Osteocyte (in vitro differentiated cells): ENCODE data around the gene SIDT1. TPM values are rescaled to one million over a fixed set of nuclear protein-coding genes. Genes with fewer than 3 reads are reported as not detected.

Experiments
- DNase-seq: peaks from one replicate; pipeline ENCODE4 v3.0.0; 2021; ENCODE audit warnings: mixed read lengths; ENCODE audit not compliant: unreplicated experiment; ENCODE audit errors: extremely low spot score
- H3K27ac Mint-ChIP-seq: one replicate; pipeline ENCODE4 v1.8.0; 2021; ENCODE audit warnings: mild to moderate bottlenecking, mixed read lengths; ENCODE audit not compliant: unreplicated experiment
- H3K27me3 Mint-ChIP-seq: one replicate; pipeline ENCODE4 v1.8.0; 2021; ENCODE audit warnings: mixed read lengths; ENCODE audit not compliant: unreplicated experiment
- H3K36me3 Mint-ChIP-seq: one replicate; pipeline ENCODE4 v1.8.0; 2021; ENCODE audit warnings: mixed read lengths; ENCODE audit not compliant: unreplicated experiment
- H3K4me1 Mint-ChIP-seq: one replicate; pipeline ENCODE4 v1.8.0; 2021; ENCODE audit warnings: mixed read lengths; ENCODE audit not compliant: unreplicated experiment
- H3K4me3 Mint-ChIP-seq: one replicate; pipeline ENCODE4 v1.8.0; 2021; ENCODE audit warnings: mild to moderate bottlenecking, moderate library complexity, mixed read lengths; ENCODE audit not compliant: unreplicated experiment
- H3K9me3 Mint-ChIP-seq: one replicate; pipeline ENCODE4 v1.8.0; 2021; ENCODE audit warnings: mixed read lengths; ENCODE audit not compliant: unreplicated experiment
- CTCF ChIP-seq: fragments of 200-600 bp; sonication (generic); IDR thresholded peaks from 2 replicates; pipeline ENCODE4 v1.5.0; 2021; ENCODE audit warnings: antibody characterized with exemption, mild to moderate bottlenecking, moderate library complexity
- long read RNA-seq: library from polyadenylated mRNA; unstranded; transcript quantifications from one replicate; pipeline ENCODE4 v2.0.0, GENCODE V29; 2021
- total RNA-seq: library from RNA; stranded (reverse); gene quantifications from 2 replicates; pipeline ENCODE4 v1.2.1, GENCODE V29; 2021

SIDT1 gene
- not detected in 2 replicates for total RNA-seq
- long read RNA-seq, partial matches to known transcripts, result 0 of 1 reads
- long read RNA-seq, other reads (novel, unspliced or antisense), result 0 of 1 reads

DNA sequence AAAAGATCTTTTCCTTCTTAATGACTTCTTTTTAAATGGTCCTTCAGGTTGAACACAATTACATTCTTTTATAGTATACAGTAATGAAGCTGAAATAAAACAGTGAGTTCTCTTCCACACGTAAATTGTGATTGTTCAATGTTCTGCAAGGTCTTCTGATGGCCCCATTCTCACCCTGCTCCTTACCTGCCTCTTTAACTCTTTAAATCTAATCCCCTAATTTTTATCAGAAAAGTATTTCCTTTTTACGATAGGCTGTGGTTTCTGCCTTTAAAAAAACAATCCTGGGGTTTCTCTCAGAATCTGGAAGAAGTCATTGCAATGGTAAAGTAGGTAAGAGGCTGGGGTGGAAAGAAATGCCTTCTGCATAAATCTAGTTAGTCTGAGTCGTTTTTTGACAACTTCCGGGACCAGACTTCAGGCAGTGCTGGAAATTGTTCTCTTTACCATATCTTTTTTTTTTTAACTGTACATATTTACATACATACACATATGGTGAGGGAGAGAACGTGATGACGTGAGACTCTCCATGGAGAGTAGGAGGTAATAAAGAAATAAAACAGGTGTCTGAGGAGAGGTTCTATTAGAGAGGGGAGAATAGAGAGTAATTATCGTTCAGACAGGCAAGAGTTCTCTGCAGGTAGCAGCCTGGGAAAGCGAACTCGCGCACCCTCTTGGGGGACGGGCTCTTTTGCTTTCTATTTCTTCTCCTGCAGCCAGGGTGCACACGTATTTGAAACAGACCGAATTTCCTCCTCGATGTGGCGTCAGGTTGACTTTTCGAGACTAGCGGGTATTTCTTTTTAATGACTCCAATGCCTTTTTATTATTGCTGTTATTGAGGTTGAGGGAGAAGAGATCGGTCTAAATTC, at the start of gene SIDT1:
Gene SIDT1, plus strand, starts transcription at position 730 of the 872 bp plus-strand sequence. CDS start 467 bp downstream, outside the sequence.
- peak within 1 kb of the TSS; percentile 81 for H3K4me3 Mint-ChIP-seq
- peak; percentile 12 for TF ChIP-seq CTCF
- peaks cover 79% of the 10 kb centered on the region for H3K27me3 Mint-ChIP-seq
- DNase-seq, result no peak
- H3K27ac Mint-ChIP-seq, result no peak within 1 kb of the TSS
- H3K4me1 Mint-ChIP-seq, result peaks cover 18% of the 10 kb centered on the region
- no peaks in the 10 kb centered on the region for H3K9me3 Mint-ChIP-seq
- H3K36me3 Mint-ChIP-seq, result no peaks in the 10 kb centered on the region

GRCh38 chr3:113485161-113485609, 47.2 kb upstream of the SIDT1 start:
- Mint-ChIP-seq H3K4me3 (no peak overlapping the region), H3K9me3 (peaks cover 22% of the 10 kb centered on the region), H3K4me1 (no peaks in the 10 kb centered on the region), H3K36me3 (peaks cover 16% of the 10 kb centered on the region), H3K27ac (no peak overlapping the region), H3K27me3 (no peaks in the 10 kb centered on the region)
- no peak for DNase-seq
- no peak for TF ChIP-seq CTCF

DNA sequence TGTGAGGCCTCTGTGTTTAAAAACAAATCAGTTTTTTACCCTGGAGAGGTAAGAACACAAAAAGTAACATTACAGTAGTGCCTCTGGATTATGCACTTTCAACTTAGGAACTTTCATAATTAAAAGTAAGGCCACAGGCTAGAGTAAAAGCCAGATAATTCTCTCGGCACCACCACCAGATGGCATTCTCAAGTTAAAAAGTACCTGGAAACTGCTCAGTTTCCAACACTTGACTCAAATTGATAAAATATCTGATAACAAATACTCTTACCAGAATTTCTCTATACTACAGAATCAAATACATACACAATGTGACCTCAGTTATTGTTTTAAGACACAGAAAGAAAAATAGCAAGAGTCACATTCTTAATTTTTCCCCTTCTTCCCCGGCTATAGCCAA, 37.3 kb upstream of the SIDT1 start:
- Mint-ChIP-seq H3K9me3 (no peaks in the 10 kb centered on the region), H3K4me1 (peaks cover 7% of the 10 kb centered on the region), H3K4me3 (no peak overlapping the region), H3K36me3 (peaks cover 10% of the 10 kb centered on the region), H3K27ac (no peak overlapping the region), H3K27me3 (no peaks in the 10 kb centered on the region)
- TF ChIP-seq CTCF, result peak; percentile 65
- DNase-seq, result no peak

GRCh38 chr3:113496924-113497323, 35.4 kb upstream of the SIDT1 start:
- TF ChIP-seq CTCF, result no peak
- Mint-ChIP-seq H3K27me3 (no peaks in the 10 kb centered on the region), H3K4me1 (peaks cover 7% of the 10 kb centered on the region), H3K27ac (no peak overlapping the region), H3K9me3 (no peaks in the 10 kb centered on the region), H3K4me3 (no peak overlapping the region), H3K36me3 (peaks cover 4% of the 10 kb centered on the region)
- no peak for DNase-seq

GRCh38 chr3:113498221-113499005, 33.9 kb upstream of the SIDT1 start:
- H3K9me3 Mint-ChIP-seq, result no peaks in the 10 kb centered on the region
- no peaks in the 10 kb centered on the region for H3K27me3 Mint-ChIP-seq
- no peak overlapping the region for H3K4me3 Mint-ChIP-seq
- DNase-seq, result no peak
- TF ChIP-seq CTCF, result no peak
- H3K27ac Mint-ChIP-seq, result peak overlapping the region; percentile 50
- H3K4me1 Mint-ChIP-seq, result peaks cover 7% of the 10 kb centered on the region
- peaks cover 7% of the 10 kb centered on the region for H3K36me3 Mint-ChIP-seq
